GM19043 (cell line): ENCODE measurements around the gene HDGFL2.

ENCODE experiments used
- ATAC-seq: cut with Tn5 transposase; IDR thresholded peaks from one replicate; pipeline ENCODE4 v1.9.1; 2021; ENCODE audit warnings: low read depth; ENCODE audit not compliant: unreplicated experiment

The HDGFL2 gene

GRCh38 chr19:4444765-4445741, 27.0 kb upstream of the HDGFL2 start:
- no peak for ATAC-seq

GRCh38 chr19:4445963-4446703, 26.0 kb upstream of the HDGFL2 start:
- ATAC-seq, result no peak

GRCh38 chr19:4446704-4447200, 25.3 kb upstream of the HDGFL2 start:
- no peak for ATAC-seq

- ATAC-seq, result no peak
Observed at GRCh38 chr19:4447327-4448146, 24.6 kb upstream of the HDGFL2 start.

DNA sequence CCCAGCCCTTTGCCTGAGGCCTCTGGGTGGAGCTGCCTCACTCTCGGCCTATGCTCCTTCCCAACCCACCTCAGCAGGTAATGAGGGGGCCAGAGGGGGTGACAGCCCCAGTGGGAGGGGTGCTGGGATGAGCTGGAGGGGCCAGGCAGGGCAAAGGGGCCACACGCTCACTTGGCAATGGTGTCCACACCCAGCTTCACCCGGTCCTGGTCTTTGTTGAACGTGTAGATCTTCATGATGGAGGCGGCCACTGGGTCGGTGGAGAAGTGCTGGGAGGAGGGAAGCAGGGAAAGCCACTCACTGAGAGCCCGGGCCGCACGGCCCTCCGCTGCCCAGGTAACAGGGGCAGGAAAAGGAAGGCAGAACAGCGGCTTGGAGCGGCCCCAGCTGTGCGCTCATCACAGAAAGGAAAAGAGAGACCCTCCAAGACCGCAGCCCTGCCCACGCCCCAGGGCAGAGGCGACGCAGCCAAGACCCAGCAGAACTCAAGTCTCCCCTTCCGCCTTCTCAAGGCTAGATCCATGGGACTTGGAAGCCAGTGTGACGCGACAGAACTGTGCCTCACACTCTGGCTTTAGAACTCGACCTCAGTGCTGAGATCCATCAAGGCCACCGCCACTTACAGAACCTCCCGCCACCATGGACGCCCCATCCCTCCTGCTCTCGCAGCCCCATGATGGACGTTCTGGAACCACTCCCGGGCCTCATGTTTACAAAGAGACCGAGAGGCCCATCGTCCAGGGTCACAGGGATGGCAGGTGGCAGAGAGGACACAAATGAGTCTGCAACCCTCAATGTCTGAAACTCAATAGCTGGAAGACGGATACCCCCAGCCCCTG, 23.7 kb upstream of the HDGFL2 start:
- ATAC-seq, result no peak

DNA sequence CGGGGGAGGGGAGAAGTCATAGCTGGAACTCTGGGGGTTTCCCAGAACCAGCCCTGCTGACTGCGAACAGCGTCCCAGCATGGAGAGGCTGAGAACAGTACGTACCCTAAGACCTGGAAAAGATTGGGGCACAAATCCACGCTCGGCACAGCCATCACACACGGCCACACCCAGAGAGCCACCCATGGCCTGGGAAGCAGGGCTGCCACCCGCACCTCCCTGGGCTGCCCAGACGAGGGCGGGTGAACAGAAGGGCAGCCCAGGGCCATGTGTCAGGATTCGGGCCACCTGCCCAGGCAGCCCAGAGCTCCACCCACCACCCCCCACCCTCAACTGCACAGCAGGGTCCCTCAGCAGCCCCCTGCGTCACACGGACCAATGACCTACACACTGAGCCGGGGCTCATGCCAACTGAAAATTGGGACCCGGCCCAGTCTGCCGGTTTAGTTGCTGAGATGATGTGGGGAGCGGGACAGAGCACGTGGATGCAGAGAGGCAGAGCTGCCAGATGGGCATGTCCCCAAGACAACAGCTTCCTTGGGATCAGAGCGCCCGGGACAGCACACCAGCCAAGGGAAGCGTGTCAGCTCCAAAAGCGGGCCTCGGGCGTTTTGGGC, 23.0 kb upstream of the HDGFL2 start:
- ATAC-seq, result no peak

DNA sequence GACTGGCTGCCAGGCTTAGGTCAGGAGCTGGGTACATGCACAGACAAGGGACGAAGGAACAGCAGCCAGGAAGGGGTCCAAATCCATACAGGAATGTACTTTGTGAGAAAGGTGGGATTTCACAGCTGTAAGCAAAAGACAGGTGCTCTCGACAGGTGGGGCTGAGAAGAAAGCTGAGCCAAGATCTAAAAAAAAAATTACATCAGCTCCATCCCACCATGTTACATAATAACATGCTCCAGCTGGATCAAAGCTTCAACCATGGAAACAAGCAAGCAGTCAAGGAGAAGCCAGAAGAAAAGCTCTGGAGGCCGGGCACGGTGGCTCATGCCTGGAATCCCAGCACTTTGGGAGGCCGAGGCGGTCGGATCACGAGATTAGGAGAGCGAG, 22.5 kb upstream of the HDGFL2 start:
- no peak for ATAC-seq

DNA sequence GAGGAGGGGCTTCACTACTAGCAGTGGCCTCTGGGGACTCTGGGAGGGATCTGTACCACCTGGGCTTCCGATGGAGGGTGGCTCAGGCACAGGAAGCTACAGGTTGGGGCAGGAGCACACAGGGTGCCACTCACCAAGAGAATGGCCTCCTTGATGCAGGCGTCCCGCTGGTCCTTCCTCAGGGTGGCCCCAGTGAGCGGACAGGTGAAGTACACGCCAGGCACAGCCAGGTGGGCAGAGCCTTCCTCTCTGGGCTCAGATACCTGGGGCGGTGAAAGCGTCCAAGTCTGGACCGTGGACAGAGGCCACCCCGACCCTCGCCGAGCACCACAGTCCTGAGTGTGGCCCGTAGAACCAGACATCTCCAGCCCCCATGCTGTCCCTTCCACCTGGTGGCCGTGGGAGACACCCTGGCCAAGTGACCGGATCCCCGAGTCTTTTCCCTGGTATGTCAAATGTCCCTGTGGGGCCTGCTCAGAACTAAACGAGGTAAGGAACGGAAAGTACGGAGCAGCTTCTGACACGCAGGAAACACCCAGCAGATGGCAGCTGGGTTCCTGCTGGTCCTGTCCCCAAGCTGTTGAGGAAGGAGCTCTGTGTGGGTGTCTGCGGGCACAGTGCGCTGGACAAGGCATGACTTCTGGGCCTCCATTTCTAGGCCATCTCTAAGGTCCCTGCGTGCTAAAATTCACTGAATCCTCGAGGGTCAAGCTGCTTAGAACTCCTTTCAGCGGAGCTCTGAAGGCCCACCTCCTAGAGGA, 19.7 kb upstream of the HDGFL2 start:
- ATAC-seq, result no peak

DNA sequence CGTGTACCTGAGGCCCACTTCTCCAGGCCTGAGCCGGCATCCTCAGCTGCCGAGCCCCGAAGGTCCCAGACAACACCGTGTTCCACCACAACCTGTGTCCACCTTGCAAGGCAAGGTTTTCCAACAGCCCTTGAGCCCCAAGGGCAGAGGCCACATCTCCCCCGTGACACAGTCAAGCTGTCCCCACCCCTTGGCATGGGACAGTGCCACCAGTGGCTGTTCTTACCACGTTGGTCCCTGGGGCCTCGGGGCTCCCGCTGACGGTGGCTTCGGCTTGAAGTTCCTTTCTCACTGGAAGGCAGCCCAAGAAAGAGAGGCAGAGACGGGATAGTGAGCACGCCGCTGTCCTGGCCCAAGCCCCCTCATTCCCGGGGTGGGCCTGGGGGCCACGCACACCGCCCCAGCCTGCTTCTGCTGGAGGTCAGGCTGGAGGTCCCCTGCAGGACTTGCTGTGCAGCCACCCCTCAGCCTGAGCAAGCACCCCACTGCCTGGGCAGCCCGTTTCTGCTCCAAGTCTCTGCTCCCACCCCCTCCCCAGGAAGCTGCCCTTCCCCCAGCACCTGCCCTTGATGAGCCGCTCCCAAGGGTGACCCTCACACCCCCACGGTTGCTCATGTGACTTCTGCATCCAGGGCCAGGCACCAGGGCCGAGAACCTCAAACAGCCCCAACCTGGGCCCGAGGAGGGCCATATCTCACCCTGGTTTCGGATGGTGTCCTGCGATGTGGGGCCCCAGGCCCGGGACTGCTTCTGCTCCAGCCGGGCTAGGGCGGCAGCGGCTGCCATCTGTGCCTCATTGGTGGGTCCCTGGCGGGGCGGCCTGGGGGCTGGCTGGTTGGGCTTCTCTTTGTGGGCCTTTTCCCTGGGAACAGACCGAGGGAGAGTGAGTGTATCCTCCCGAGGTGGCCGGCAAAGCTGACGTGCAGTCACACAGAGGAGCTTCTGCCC, 18.6 kb upstream of the HDGFL2 start:
- ATAC-seq, result no peak

- no peak for ATAC-seq
Observed at GRCh38 chr19:4454747-4455718, 17.1 kb upstream of the HDGFL2 start.

GRCh38 chr19:4455719-4456475, 16.2 kb upstream of the HDGFL2 start:
- no peak for ATAC-seq

DNA sequence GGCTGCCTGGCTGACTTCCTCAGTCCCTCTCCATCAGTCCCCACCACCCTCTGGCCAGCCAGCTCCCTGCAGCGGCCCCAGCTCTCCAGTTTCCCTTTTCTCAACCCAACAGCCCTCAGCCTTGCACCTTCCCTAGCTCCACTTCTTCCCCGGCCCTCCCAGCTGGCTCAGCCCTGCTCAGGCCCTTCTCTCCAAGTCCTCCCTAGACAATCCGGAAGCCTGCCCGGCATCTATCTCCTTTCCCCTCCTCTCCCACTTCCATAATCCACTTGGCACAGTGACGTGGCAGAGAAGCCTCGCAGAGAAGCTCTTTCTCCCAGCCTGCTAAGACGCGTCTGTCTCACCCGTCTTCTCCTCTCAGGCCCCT, 15.6 kb upstream of the HDGFL2 start:
- no peak for ATAC-seq

GRCh38 chr19:4456843-4457653, 15.0 kb upstream of the HDGFL2 start:
- ATAC-seq, result no peak

DNA sequence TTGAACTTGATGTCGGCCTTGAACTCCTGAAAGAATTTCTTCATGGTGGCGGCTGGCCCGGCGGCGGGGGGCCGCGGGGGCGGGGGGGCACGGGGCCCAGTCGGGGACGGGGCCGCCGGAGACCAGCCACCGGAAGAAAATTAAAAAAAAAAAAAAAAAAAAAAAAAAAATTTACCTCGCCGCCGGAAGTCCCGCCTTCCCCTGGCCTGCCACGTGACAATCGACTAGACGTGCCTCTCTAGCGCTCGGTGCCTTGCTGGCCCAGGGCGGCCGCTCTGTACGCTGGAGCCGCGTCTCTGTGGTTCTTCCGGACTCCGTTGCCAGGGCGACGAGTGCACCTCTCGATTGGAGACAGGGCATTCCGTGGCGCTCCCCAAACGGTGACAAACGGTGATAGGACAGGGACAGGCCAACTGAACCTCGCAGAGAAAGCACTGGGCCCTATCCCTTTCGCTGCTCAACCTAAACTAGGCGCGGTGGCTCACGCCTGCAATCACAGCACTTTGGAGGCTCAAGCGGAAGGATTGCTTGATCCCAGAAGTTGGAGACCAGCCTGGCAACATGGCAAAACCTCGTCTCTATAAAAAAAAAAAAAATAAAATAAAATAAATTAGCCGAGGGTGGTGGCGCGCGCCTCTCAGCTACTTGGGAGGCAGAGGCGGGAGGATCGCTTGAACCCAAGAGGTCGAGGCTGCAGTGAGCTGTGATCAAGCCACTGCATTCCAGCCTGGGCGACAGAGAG, 14.3 kb upstream of the HDGFL2 start, which contains the start of gene UBXN6:
Gene UBXN6 (minus strand): TSS at position 141 of the 742 bp plus-strand sequence. CDS start 97 bp downstream, at position 44.
- ATAC-seq, result peak; percentile 84
